AG04450 (cell line): ENCODE measurements around the gene COBL. TPM values are rescaled to one million over a fixed set of nuclear protein-coding genes. Genes with fewer than 3 reads are reported as not detected.

Source experiments
- CTCF ChIA-PET: fragments of 300-600, 350-600 bp; formaldehyde crosslinking; extraction: SDS; loops from one replicate; lab custom pipeline; 2022; ENCODE audit warnings: antibody characterized with exemption, inconsistent platforms; lab: Charles Lee
- POLR2A ChIA-PET: fragments of 350-600 bp; formaldehyde crosslinking; extraction: SDS; loops from one replicate; lab custom pipeline; 2021; ENCODE audit warnings: antibody characterized with exemption, inconsistent platforms; lab: Yijun Ruan, JAX
- DNase-seq: peaks from one replicate; pipeline ENCODE4 v3.0.0-alpha.2; 2011; ENCODE audit warnings: low read depth, low spot score
- H3K27ac ChIP-seq: one replicate; pipeline ENCODE4 v1.5.1; 2012; ENCODE audit warnings: low read depth, low read length, control low read depth
- H3K27me3 ChIP-seq: one replicate; pipeline ENCODE4 v1.6.0; 2012; ENCODE audit warnings: low read length; ENCODE audit not compliant: control insufficient read depth, insufficient read depth
- H3K4me3 ChIP-seq: 2 replicates; pipeline ENCODE4 v1.5.1; 2011; ENCODE audit warnings: mild to moderate bottlenecking, low read depth, low read length, control low read depth
- H3K9me3 ChIP-seq: 2 replicates; pipeline ENCODE4 v1.5.1; 2012; ENCODE audit warnings: low read length; ENCODE audit not compliant: control insufficient read depth, insufficient read depth
- polyA plus RNA-seq: library from polyadenylated mRNA; depleted of rRNA; stranded (reverse); fragments of >200 nt; gene quantifications from 2 replicates; pipeline ENCODE4 v1.2.3, GENCODE V29; 2011
- TF ChIP-seq, protein P1 (sequence below): IDR thresholded peaks from 2 replicates; pipeline ENCODE4 v1.5.1; 2011; ENCODE audit warnings: low read depth, low read length, control low read depth, inconsistent platforms

Gene COBL
- polyA plus RNA-seq, 1 experiment: 0.06 TPM

GRCh38 chr7:51142741-51143385 lies 173.7 kb downstream of the COBL start:
- H3K27ac ChIP-seq: no peak overlapping the region
- ChIA-PET POLR2A (no interaction called here), CTCF (interaction anchor here (1.0 to 3.8 kb wide), 7 partner anchors 10 to 675 kb away, joined by 3 to 73 read pairs (median 18); no protein-coding TSS in a partner anchor)
- H3K27me3 ChIP-seq: peaks cover 2% of the 10 kb centered on the region
- no peak for DNase-seq
- TF ChIP-seq, protein P1, sequence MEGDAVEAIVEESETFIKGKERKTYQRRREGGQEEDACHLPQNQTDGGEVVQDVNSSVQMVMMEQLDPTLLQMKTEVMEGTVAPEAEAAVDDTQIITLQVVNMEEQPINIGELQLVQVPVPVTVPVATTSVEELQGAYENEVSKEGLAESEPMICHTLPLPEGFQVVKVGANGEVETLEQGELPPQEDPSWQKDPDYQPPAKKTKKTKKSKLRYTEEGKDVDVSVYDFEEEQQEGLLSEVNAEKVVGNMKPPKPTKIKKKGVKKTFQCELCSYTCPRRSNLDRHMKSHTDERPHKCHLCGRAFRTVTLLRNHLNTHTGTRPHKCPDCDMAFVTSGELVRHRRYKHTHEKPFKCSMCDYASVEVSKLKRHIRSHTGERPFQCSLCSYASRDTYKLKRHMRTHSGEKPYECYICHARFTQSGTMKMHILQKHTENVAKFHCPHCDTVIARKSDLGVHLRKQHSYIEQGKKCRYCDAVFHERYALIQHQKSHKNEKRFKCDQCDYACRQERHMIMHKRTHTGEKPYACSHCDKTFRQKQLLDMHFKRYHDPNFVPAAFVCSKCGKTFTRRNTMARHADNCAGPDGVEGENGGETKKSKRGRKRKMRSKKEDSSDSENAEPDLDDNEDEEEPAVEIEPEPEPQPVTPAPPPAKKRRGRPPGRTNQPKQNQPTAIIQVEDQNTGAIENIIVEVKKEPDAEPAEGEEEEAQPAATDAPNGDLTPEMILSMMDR: no peak
- H3K9me3 ChIP-seq: peaks cover 9% of the 10 kb centered on the region
- no peak overlapping the region for H3K4me3 ChIP-seq

GRCh38 chr7:51141451-51142003 lies 175.1 kb downstream of the COBL start:
- CTCF ChIA-PET: interaction anchor here (0.6 to 3.8 kb wide), 66 partner anchors 9 to 1216 kb away, joined by 3 to 73 read pairs (median 4); no protein-coding TSS in a partner anchor

GRCh38 chr7:51140199-51141164 lies 176.1 kb downstream of the COBL start:
- TF ChIP-seq, protein P1: no peak
- no peak for DNase-seq
- no peak overlapping the region for H3K27ac ChIP-seq
- ChIA-PET POLR2A (no interaction called here), CTCF (interaction anchor here (0.6 to 3.8 kb wide), 61 partner anchors 9 to 1215 kb away, joined by 3 to 73 read pairs (median 4); no protein-coding TSS in a partner anchor)
- H3K27me3 ChIP-seq: peaks cover 2% of the 10 kb centered on the region
- no peaks in the 10 kb centered on the region for H3K9me3 ChIP-seq
- no peak overlapping the region for H3K4me3 ChIP-seq

More at GRCh38 chr7:51141451-51142003, 175.1 kb downstream of the COBL start:
- TF ChIP-seq, protein P1: peak; percentile 74
- H3K27me3 ChIP-seq: peaks cover 2% of the 10 kb centered on the region
- POLR2A ChIA-PET: no interaction called here
- H3K9me3 ChIP-seq: peaks cover under 1% of the 10 kb centered on the region; the same call in 1 of the 2 replicates
- DNase-seq: peak; percentile 1
- no peak overlapping the region for H3K4me3 ChIP-seq
- H3K27ac ChIP-seq: no peak overlapping the region

DNA sequence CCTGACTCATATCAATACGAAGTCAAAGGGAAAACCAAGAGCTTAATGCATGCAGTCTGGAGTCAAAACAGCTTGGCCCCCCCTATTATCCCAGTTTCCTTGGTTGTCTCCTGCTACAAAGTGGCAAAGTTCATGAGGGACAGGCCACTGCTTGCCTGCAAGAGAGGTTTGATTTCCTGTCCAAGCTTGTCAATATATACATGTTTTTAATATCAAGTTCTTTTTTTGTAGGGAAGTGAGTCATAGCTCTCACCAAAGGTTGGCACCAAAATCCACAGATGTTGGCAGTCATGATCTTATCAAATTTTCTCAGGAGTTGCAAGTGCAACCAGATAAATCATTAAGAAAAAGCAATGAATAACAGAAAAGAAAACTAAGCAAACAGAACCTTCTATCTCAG lies 176.8 kb downstream of the COBL start:
- POLR2A ChIA-PET: no interaction called here

More for the DNA sequence above, 176.8 kb downstream of the COBL start:
- Histone ChIP-seq H3K27me3 (peaks cover 2% of the 10 kb centered on the region), H3K27ac (no peak overlapping the region), H3K9me3 (no peaks in the 10 kb centered on the region), H3K4me3 (no peak overlapping the region)
- TF ChIP-seq, protein P1: no peak
- DNase-seq: no peak
- CTCF ChIA-PET: interaction anchor here (0.6 to 3.8 kb wide), 4 partner anchors 13 to 672 kb away, joined by 3 to 73 read pairs (median 32); no protein-coding TSS in a partner anchor
